HepG2 (cell line): Measurements from ENCODE around the gene TUBB3. TPM values are rescaled to one million over a fixed set of nuclear protein-coding genes. Genes with fewer than 3 reads are reported as not detected.

Experiments used
- ATF6 ChIP-seq: sonication (generic); formaldehyde crosslinking; conservative IDR thresholded peaks from 2 replicates; pipeline ENCODE4 v1.4.0; 2020; ENCODE audit warnings: missing genetic modification reagents
- CREB1 ChIP-seq, 2 experiments: fragments of 450-650 bp in 1 of 2; IDR thresholded peaks; 2 replicates each; pipeline ENCODE4 v1.6.1; 2016 to 2017; ENCODE audit warnings: control low read depth in 1 of 2, mild to moderate bottlenecking in 1 of 2, missing compliant biosample characterization in 1 of 2, missing genetic modification characterization in 1 of 2
- ERF ChIP-seq: IDR thresholded peaks from 2 replicates; pipeline ENCODE4 v1.6.1; 2018; ENCODE audit warnings: missing biosample characterization, missing genetic modification reagents
- FOXA3 ChIP-seq: IDR thresholded peaks from 2 replicates; pipeline ENCODE4 v1.6.1; 2016; ENCODE audit warnings: missing genetic modification reagents, missing compliant biosample characterization
- GTF3A ChIP-seq: sonication (generic); formaldehyde crosslinking; conservative IDR thresholded peaks from 2 replicates; pipeline ENCODE4 v1.4.0; 2020; ENCODE audit warnings: mild to moderate bottlenecking, missing genetic modification reagents
- HMG20A ChIP-seq: IDR thresholded peaks from 2 replicates; pipeline ENCODE4 v1.6.1; 2016; ENCODE audit warnings: borderline replicate concordance
- KLF11 ChIP-seq: IDR thresholded peaks from 2 replicates; pipeline ENCODE4 v1.6.1; 2016; ENCODE audit warnings: missing compliant biosample characterization
- LCORL ChIP-seq, 2 experiments: fragments of 450-650 bp in 1 of 2; sonication (generic) in 1 of 2; formaldehyde crosslinking in 1 of 2; IDR thresholded peaks; 2 replicates each; pipeline versions ENCODE4 v1.5.0 to v1.6.1; 2017 to 2020; ENCODE audit warnings: antibody characterized with exemption in 1 of 2, missing genetic modification reagents in 1 of 2
- MLLT10 ChIP-seq: sonication (generic); formaldehyde crosslinking; IDR thresholded peaks from 2 replicates; pipeline ENCODE4 v1.4.0; 2020; ENCODE audit warnings: missing genetic modification reagents
- SP1 ChIP-seq, 2 experiments: fragments of 450-650 bp in 1 of 2; sonication (generic) in 1 of 2; formaldehyde crosslinking in 1 of 2; IDR thresholded peaks; 2 replicates each; pipeline versions ENCODE4 v1.4.0 to v1.6.1; 2016 to 2020; ENCODE audit warnings: missing genetic modification reagents in 1 of 2
- TFE3 ChIP-seq: IDR thresholded peaks from 2 replicates; pipeline ENCODE4 v1.6.1; 2016
- THAP9 ChIP-seq: sonication (generic); formaldehyde crosslinking; IDR thresholded peaks from 2 replicates; pipeline ENCODE4; 2020; ENCODE audit warnings: missing genetic modification reagents, mild to moderate bottlenecking, borderline replicate concordance
- WIZ ChIP-seq: sonication (generic); formaldehyde crosslinking; IDR thresholded peaks from 2 replicates; pipeline ENCODE4 v1.5.1; 2020; ENCODE audit warnings: mild to moderate bottlenecking, missing genetic modification reagents
- ZBTB14 ChIP-seq: sonication (generic); formaldehyde crosslinking; IDR thresholded peaks from 2 replicates; pipeline ENCODE4 v1.4.0; 2020; ENCODE audit warnings: missing genetic modification reagents
- ZC3H4 ChIP-seq: sonication (generic); formaldehyde crosslinking; IDR thresholded peaks from 2 replicates; pipeline ENCODE4 v1.4.0; 2020; ENCODE audit warnings: missing genetic modification reagents, borderline replicate concordance
- ZNF205 ChIP-seq: IDR thresholded peaks from 2 replicates; pipeline ENCODE4 v1.6.1; 2018; ENCODE audit warnings: missing biosample characterization, missing genetic modification reagents
- ZNF281 ChIP-seq: sonication (generic); formaldehyde crosslinking; IDR thresholded peaks from 2 replicates; pipeline ENCODE4 v1.4.0; 2020; ENCODE audit warnings: missing genetic modification reagents, borderline replicate concordance
- ZNF382 ChIP-seq: sonication (generic); formaldehyde crosslinking; IDR thresholded peaks from 2 replicates; pipeline ENCODE4 v1.5.0; 2020; ENCODE audit warnings: missing genetic modification reagents, mild to moderate bottlenecking, borderline replicate concordance
- polyA plus RNA-seq, 8 experiments: library from polyadenylated mRNA; depleted of rRNA in 3 of 8; stranded (reverse) in 7 of 8; unstranded in 1 of 8; fragments of >200 nt; fragmentation: Illumina TruSeq in 4 of 8; extraction: Trizol in 4 of 8; gene quantifications; 2 replicates each; pipeline versions ENCODE4 v1.2.1 to v1.2.3, GENCODE V29; 2011 to 2016; ENCODE audit warnings: low read depth in 4 of 8, missing spikeins in 1 of 8, mixed read lengths in 1 of 8; ENCODE audit not compliant: insufficient read depth in 1 of 8
- total RNA-seq, 5 experiments: library from RNA; depleted of rRNA; stranded (reverse); fragments of >200 nt; fragmentation: Illumina TruSeq; extraction: Trizol; gene quantifications; 2 replicates each; pipeline ENCODE4 v1.2.3, GENCODE V29; 2016; ENCODE audit warnings: low read depth in 1 of 5

The TUBB3 gene
- total and polyA plus RNA-seq, 2 of the 13 experiments (the other 11 are each of a cell fraction or from before 2014, with no cell fraction given), result 110 to 185 TPM

GRCh38 chr16:89921702-89922476 lies 1.3 kb upstream of the TUBB3 start (continued):
- TF ChIP-seq CREB1 (IDR thresholded peaks at IDR 0.05), result no peak
- TF ChIP-seq CREB1 (CRISPR knock-in tag; IDR thresholded peaks at IDR 0.05), result no peak
- 0 out of 2 replicates have a peak, but pooled peaks have one; percentile 7 for TF ChIP-seq WIZ (CRISPR knock-in tag)
- TF ChIP-seq FOXA3 (CRISPR knock-in tag), result peak; percentile 68
- no peak for TF ChIP-seq SP1 (IDR thresholded peaks at IDR 0.05)
- TF ChIP-seq SP1 (CRISPR knock-in tag; IDR thresholded peaks at IDR 0.05), result peak; percentile 77
- TF ChIP-seq ZNF382 (CRISPR knock-in tag), result no peak
- peak; percentile 29; the same call in 1 of the 2 replicates for TF ChIP-seq ZNF281 (CRISPR knock-in tag)
- no peak for TF ChIP-seq ATF6
- TF ChIP-seq THAP9, result peak; percentile 95
- no peak for TF ChIP-seq GTF3A (CRISPR knock-in tag)
- no peak for TF ChIP-seq LCORL (IDR thresholded peaks at IDR 0.05)
- TF ChIP-seq LCORL (CRISPR knock-in tag; IDR thresholded peaks at IDR 0.05), result peak; percentile 85
- peak; percentile 21; the same call in 1 of the 2 replicates for TF ChIP-seq ZBTB14 (CRISPR knock-in tag)
- no peak for TF ChIP-seq MLLT10 (CRISPR knock-in tag)
- TF ChIP-seq TFE3, result peak; percentile 76
- TF ChIP-seq ZC3H4 (CRISPR knock-in tag), result peak; percentile 76
- peak; percentile 64; the same call in 1 of the 2 replicates for TF ChIP-seq ZNF205
- TF ChIP-seq ERF (CRISPR knock-in tag), result peak; percentile 90
- 0 out of 2 replicates have a peak, but pooled peaks have one; percentile 42 for TF ChIP-seq KLF11
- TF ChIP-seq HMG20A, result peak; percentile 43; the same call in 1 of the 2 replicates
